Right lobe of liver (tissue), 6 donors: ENCODE data around the gene KCTD13. TPM values are rescaled to one million over a fixed set of nuclear protein-coding genes. Genes with fewer than 3 reads are reported as not detected.

Experiments used
- ATAC-seq, 4 donors: fragments of 200-7000 bp; cut with Tn5 transposase; one replicate each; pipeline ENCODE4 v1.9.1; 2020; ENCODE audit warnings: mild to moderate bottlenecking in 4 of 4, moderate library complexity in 4 of 4
- DNase-seq, 3 donors: peaks; one replicate each; pipeline ENCODE4 v3.0.0-alpha.2; 2020
- H3K27ac ChIP-seq, 3 donors: fragments of 200-600 bp; one replicate each; pipeline ENCODE4 v1.8.0; 2022
- H3K27me3 ChIP-seq, 2 donors: fragments of 200-600 bp; one replicate each; pipeline ENCODE4 v1.8.0; 2022
- H3K36me3 ChIP-seq, 4 donors: fragments of 200-600 bp; sonication (generic) in 1 of 4; one replicate each; pipeline versions ENCODE4 v1.5.1 to v1.8.0; 2017 to 2022; ENCODE audit warnings: control low read depth in 1 of 4
- H3K4me1 ChIP-seq, 4 donors: fragments of 200-600 bp; sonication (generic) in 1 of 4; one replicate each; pipeline versions ENCODE4 v1.5.1 to v1.8.0; 2017 to 2022; ENCODE audit warnings: control low read depth in 1 of 4
- H3K4me3 ChIP-seq, 3 donors: fragments of 200-600 bp; one replicate each; pipeline ENCODE4 v1.8.0; 2022
- H3K9me3 ChIP-seq, 4 donors: fragments of 200-600 bp; sonication (generic) in 1 of 4; one replicate each; pipeline versions ENCODE4 v1.5.1 to v1.8.0; 2017 to 2022; ENCODE audit warnings: control low read depth in 1 of 4
- POLR2A ChIP-seq: fragments of 450-650 bp; IDR thresholded peaks from one replicate; pipeline ENCODE4 v1.6.1; 2017; ENCODE audit warnings: antibody characterized with exemption, mild to moderate bottlenecking
- WGBS: methylation state at CpG from one replicate; pipeline ENCODE4 v1.1.6; 2018; ENCODE audit warnings: low coverage, low lambda C conversion rate; ENCODE audit not compliant: insufficient coverage; ENCODE audit errors: missing lambda C conversion rate; 5-methylcytosine and 5-hydroxymethylcytosine counted together
- intact Hi-C, 2 donors: fragments of 100-400 bp; cut with DNase I; formaldehyde crosslinking; loops; one replicate each; pipeline versions ENCODE4 v1.11.2 to v1.14.1; 2022
- total RNA-seq, 6 experiments: library from RNA; depleted of rRNA in 2 of 6; stranded (reverse); fragments of >200 nt in 2 of 6; fragmentation: NEBNext Ultra II Directional in 3 of 6; extraction: Animal tissue kit (Norgen Biotek cat#: 25700) in 3 of 6; gene quantifications; one replicate each; pipeline versions ENCODE4 v1.1.0 to v1.2.4, GENCODE V29; 2016 to 2023
- TF ChIP-seq, protein P1 (sequence below), 4 donors: fragments of 200-600 bp in 3 of 4; fragments of 450-650 bp in 1 of 4; IDR thresholded peaks; one replicate each; pipeline versions ENCODE4 v1.5.1 to v1.8.0; 2016 to 2022; ENCODE audit warnings: antibody characterized with exemption in 4 of 4, mild to moderate bottlenecking in 2 of 4
- donor health status: DM: no; HTN: yes; CAD: no.
- donor health status: DM: no; HTN: no; CAD: no.
- donor health status: DM: no; HTN: no; CAD: no.
- donor health status: DM: no; HTN: yes; CAD: no.
- donor health status: DM: no; HTN: yes; CAD: no.

Gene KCTD13
- total RNA-seq, 6 experiments from 2014 or later, result 5.4 to 13.5 (median 7.2) TPM

DNA sequence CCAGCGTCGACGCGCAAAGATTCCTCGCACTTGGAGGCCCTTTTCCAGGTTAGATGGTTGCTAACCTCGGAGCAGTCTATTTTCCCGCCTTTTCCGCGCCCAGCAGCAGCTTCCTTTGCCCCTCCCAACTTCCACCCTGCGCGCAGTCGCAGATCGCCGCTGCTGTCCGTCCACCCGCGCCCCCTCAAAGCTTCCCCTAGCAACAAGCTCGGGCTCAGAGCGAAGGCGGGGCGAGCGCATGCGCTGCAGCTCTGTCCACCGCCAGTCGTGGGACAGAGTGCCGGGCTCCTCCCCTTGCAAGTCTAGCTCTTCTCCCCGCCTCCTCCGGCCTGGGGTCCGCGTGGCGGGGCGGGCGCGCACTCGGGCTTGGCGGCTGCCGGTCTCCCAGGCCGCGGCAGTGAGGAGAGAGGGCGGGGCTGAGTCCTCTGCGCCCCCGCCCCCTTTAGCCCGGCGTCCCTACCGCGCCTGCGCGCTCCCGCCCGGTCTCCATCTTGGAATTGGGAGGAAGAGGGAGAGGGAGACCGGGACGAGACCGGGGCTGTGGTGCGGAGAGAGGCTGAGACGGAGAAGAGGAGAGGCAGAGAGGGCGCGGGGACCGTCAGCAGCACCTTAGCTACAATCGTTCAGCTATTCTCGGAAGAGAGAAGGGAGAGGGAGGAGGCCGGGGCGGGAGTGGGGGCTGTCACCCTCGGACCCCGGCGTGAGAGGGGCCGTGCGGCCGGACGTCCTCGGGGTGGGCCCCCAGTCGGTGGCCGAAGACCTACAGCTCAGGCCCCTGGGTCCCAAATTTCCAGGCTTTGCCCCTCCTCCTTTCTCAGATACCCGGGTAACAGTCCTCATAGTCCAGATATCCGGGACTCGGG lies 47.6 kb upstream of the KCTD13 start, which contains the start of gene TAOK2:
Gene TAOK2, plus strand, starts transcription at position 485 of the 863 bp plus-strand sequence. CDS start 3,905 bp downstream, outside the sequence.
- peaks cover 0 to 20% (median 6%) of the 10 kb centered on the region in 4 donors for H3K36me3 ChIP-seq
- intact Hi-C loops, result no loop called here
- H3K27me3 ChIP-seq, result no peaks in the 10 kb centered on the region
- WGBS, result under 1% methylated on average over 45 of the region's 75 CpGs
- H3K27ac ChIP-seq, result peak within 1 kb of the TSS; percentile 56 to 87 (median 74)
- TF ChIP-seq POLR2A, result peak; percentile 69
- TF ChIP-seq, protein P1, sequence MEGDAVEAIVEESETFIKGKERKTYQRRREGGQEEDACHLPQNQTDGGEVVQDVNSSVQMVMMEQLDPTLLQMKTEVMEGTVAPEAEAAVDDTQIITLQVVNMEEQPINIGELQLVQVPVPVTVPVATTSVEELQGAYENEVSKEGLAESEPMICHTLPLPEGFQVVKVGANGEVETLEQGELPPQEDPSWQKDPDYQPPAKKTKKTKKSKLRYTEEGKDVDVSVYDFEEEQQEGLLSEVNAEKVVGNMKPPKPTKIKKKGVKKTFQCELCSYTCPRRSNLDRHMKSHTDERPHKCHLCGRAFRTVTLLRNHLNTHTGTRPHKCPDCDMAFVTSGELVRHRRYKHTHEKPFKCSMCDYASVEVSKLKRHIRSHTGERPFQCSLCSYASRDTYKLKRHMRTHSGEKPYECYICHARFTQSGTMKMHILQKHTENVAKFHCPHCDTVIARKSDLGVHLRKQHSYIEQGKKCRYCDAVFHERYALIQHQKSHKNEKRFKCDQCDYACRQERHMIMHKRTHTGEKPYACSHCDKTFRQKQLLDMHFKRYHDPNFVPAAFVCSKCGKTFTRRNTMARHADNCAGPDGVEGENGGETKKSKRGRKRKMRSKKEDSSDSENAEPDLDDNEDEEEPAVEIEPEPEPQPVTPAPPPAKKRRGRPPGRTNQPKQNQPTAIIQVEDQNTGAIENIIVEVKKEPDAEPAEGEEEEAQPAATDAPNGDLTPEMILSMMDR (IDR thresholded peaks at IDR 0.05), result no peak
- peaks cover 0 to 22% (median 10%) of the 10 kb centered on the region in 4 donors for H3K4me1 ChIP-seq
- H3K4me3 ChIP-seq, result peak within 1 kb of the TSS; percentile 79 to 98 (median 95)
- peak; percentile 99 for DNase-seq
- H3K9me3 ChIP-seq, result no peaks in the 10 kb centered on the region
- peak; percentile 98 to 99 (median 98) for ATAC-seq

DNA sequence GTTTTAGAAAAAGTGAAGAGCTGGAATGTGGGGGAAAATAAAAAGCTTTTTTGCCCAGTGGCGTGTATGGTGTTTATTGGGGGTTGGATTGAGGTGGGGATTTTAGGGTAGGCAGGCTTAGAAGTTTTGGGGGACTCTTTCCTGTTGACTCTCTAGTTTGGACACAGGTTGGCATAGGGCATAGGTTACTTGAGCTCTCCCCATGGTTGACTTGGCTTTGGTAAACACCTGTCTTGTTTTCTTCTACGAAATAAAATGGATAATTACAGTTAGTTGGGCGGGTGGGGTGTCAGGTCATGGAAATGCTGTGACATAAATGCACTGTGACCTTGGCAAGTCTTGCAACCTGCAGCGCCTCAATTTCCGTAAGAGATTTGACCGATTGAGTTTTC lies 47.0 kb upstream of the KCTD13 start:
- no peak for TF ChIP-seq POLR2A
- TF ChIP-seq, protein P1 (IDR thresholded peaks at IDR 0.05), result no peak
- H3K4me3 ChIP-seq, result peak overlapping the region in 2 of 3 donors; percentile 79 to 95
- intact Hi-C loops, result no loop called here
- H3K27ac ChIP-seq, result peak overlapping the region in 1 of 3 donors; percentile 74
- WGBS, result 92% methylated on average over 3 of the region's 6 CpGs
- no peak for DNase-seq
- peaks cover 0 to 20% (median 3%) of the 10 kb centered on the region in 4 donors for H3K36me3 ChIP-seq
- no peaks in the 10 kb centered on the region for H3K27me3 ChIP-seq
- peaks cover 0 to 22% (median 10%) of the 10 kb centered on the region in 4 donors for H3K4me1 ChIP-seq
- ATAC-seq, result no peak
- H3K9me3 ChIP-seq, result no peaks in the 10 kb centered on the region

DNA sequence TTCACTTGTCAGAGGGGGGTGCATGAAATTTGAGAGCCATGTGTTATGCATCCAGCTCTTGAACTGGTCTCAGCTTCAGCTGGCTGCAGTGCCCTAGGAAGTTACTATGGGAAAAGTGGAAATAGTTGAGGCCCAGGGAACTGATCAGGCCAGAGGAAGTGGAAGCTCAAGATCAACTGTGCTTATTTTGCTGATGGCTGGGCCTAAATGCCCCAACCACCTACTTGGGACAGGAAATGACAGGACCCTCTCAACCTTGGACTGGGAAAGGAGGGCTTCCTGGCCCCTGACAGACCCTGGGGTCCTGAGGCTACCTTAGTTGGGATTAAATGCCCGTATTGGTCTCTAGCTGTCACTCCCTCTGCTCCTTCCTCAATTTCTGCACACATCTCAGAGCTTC lies 46.5 kb upstream of the KCTD13 start:
- 43% methylated on average over 1 of the region's 1 CpG for WGBS
- H3K4me1 ChIP-seq, result peaks cover 0 to 22% (median 10%) of the 10 kb centered on the region in 4 donors
- H3K9me3 ChIP-seq, result no peaks in the 10 kb centered on the region
- peaks cover 0 to 20% (median 1%) of the 10 kb centered on the region in 4 donors for H3K36me3 ChIP-seq
- H3K4me3 ChIP-seq, result no peak overlapping the region
- ATAC-seq, result no peak
- intact Hi-C loops, result no loop called here
- no peak overlapping the region for H3K27ac ChIP-seq
- H3K27me3 ChIP-seq, result no peaks in the 10 kb centered on the region
- TF ChIP-seq POLR2A, result no peak
- TF ChIP-seq, protein P1 (IDR thresholded peaks at IDR 0.05), result no peak
- DNase-seq, result peak in 1 of 3 donors; percentile 21

DNA sequence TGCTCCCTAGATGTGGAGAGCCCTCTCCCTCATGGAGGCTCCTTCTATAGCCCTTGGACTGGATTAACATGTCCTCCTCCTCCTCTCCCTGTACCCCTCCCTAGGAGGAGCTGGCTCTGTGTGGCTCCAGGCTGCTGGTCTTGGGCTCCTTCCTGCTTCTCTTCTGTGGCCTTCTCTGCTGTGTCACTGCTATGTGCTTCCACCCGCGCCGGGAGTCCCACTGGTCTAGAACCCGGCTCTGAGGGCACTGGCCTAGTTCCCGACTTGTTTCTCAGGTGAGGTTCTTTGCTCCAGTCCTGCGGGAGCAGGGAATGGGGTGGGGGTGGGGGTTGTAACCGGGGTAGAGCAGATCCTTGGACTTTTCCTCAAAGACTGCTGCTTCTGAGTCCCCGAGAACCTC lies 45.3 kb upstream of the KCTD13 start:
- Histone ChIP-seq H3K4me1 (peaks cover 0 to 20% (median 8%) of the 10 kb centered on the region in 4 donors), H3K4me3 (no peak overlapping the region), H3K27me3 (no peaks in the 10 kb centered on the region), H3K9me3 (no peaks in the 10 kb centered on the region), H3K36me3 (peaks cover 0 to 20% (median 0%) of the 10 kb centered on the region in 4 donors), H3K27ac (no peak overlapping the region)
- WGBS, result 75% methylated on average over 3 of the region's 8 CpGs
- intact Hi-C loops, result no loop called here
- ATAC-seq (no peak), DNase-seq (peak in 1 of 3 donors; percentile 22)
- TF ChIP-seq POLR2A, result no peak
- TF ChIP-seq, protein P1 (IDR thresholded peaks at IDR 0.05), result no peak
